ENCODE results near the gene NCAPG2.

GRCh38 chr7:158614700-158615099 is 89.9 kb downstream of the NCAPG2 start:
- TF ChIP-seq, protein P1, sequence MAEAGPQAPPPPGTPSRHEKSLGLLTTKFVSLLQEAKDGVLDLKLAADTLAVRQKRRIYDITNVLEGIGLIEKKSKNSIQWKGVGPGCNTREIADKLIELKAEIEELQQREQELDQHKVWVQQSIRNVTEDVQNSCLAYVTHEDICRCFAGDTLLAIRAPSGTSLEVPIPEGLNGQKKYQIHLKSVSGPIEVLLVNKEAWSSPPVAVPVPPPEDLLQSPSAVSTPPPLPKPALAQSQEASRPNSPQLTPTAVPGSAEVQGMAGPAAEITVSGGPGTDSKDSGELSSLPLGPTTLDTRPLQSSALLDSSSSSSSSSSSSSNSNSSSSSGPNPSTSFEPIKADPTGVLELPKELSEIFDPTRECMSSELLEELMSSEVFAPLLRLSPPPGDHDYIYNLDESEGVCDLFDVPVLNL (CRISPR knock-in tag; IDR thresholded peaks at IDR 0.05; ENCODE audit: borderline replicate concordance, low read depth), result no peak
- no peak for TF ChIP-seq CREB1 (CRISPR knock-in tag; IDR thresholded peaks at IDR 0.05)
- TF ChIP-seq, protein P2, sequence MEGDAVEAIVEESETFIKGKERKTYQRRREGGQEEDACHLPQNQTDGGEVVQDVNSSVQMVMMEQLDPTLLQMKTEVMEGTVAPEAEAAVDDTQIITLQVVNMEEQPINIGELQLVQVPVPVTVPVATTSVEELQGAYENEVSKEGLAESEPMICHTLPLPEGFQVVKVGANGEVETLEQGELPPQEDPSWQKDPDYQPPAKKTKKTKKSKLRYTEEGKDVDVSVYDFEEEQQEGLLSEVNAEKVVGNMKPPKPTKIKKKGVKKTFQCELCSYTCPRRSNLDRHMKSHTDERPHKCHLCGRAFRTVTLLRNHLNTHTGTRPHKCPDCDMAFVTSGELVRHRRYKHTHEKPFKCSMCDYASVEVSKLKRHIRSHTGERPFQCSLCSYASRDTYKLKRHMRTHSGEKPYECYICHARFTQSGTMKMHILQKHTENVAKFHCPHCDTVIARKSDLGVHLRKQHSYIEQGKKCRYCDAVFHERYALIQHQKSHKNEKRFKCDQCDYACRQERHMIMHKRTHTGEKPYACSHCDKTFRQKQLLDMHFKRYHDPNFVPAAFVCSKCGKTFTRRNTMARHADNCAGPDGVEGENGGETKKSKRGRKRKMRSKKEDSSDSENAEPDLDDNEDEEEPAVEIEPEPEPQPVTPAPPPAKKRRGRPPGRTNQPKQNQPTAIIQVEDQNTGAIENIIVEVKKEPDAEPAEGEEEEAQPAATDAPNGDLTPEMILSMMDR (IDR thresholded peaks at IDR 0.05), result no peak
- no peak for TF ChIP-seq CREM (CRISPR knock-in tag; IDR thresholded peaks at IDR 0.05)
- no peak for TF ChIP-seq USF2 (CRISPR knock-in tag; IDR thresholded peaks at IDR 0.05)
- TF ChIP-seq, protein P3, sequence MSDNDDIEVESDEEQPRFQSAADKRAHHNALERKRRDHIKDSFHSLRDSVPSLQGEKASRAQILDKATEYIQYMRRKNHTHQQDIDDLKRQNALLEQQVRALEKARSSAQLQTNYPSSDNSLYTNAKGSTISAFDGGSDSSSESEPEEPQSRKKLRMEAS (CRISPR knock-in tag; IDR thresholded peaks at IDR 0.05), result no peak
- TF ChIP-seq SP1 (CRISPR knock-in tag; conservative IDR thresholded peaks at IDR 0.05), result no peak
- no peak for TF ChIP-seq MXD4 (CRISPR knock-in tag; IDR thresholded peaks at IDR 0.05; ENCODE audit: borderline replicate concordance)
- no peak for TF ChIP-seq ZBTB21 (CRISPR knock-in tag; IDR thresholded peaks at IDR 0.05; ENCODE audit: borderline replicate concordance)
- no peak for TF ChIP-seq E2F1 (CRISPR knock-in tag; IDR thresholded peaks at IDR 0.05)
- TF ChIP-seq OVOL2 (CRISPR knock-in tag; IDR thresholded peaks at IDR 0.05; ENCODE audit: borderline replicate concordance), result no peak
- TF ChIP-seq ETV6 (CRISPR knock-in tag; IDR thresholded peaks at IDR 0.05), result no peak

Data from WTC11 (cell line).